HG03280 (cell line): ENCODE results near the gene CNN3.
A peak's percentile ranks its signal among the peaks of the same experiment; 100 is the strongest.
"Not testable (repeated sequence)": the region's sequence is repeated elsewhere in the genome, so short reads cannot be mapped to it uniquely, and the experiment has no call there.

Experiments
- ATAC-seq: cut with Tn5 transposase; IDR thresholded peaks from one replicate; pipeline ENCODE4 v1.9.1; 2021; ENCODE audit warnings: mild to moderate bottlenecking, moderate library complexity; ENCODE audit not compliant: unreplicated experiment

CNN3 gene

DNA sequence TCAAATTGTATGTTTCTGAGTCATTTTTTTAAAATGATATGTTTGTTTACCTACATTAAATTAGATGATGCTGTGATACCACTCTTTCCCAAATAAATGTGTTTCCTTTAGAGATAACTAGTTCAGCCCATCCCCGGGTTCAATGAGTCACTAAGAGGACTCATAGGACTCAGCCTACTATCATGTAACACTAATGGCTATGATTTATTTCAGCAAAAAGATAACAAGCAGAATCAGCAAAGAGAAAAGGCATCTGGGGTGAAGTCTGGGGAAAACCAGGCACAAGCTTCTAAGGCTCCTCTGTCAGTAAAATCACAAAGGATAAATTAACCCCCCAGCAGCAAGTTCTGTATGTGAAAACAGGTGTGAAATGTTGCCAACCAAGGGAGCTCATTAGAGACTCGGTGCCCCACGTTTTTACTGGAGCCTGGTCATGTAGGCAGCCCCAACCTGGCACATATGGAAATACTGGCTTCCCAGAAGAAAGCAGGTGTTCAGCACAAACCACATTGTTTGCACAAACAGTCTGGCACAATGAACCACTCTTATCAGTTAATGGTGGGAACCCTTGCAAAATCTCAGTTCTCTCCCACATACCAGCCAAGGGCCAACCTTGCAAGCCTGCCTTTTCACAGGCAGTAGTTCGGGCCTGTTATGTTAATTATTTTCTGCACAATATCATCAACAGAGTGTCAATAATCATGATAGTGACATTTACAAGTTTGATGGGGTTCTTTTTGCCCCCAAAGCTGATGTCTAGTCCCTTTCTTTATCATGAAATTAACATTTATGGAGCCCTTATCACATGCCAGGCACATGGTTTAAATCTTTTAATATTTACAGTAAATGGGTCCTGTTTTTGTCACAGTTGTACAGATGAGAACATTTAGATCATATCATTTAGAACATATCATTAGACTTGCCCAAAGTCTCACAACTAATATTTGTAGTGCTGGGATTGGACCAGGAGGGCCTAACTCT lies 23.1 kb upstream of the CNN3 start:
- no peak for ATAC-seq

DNA sequence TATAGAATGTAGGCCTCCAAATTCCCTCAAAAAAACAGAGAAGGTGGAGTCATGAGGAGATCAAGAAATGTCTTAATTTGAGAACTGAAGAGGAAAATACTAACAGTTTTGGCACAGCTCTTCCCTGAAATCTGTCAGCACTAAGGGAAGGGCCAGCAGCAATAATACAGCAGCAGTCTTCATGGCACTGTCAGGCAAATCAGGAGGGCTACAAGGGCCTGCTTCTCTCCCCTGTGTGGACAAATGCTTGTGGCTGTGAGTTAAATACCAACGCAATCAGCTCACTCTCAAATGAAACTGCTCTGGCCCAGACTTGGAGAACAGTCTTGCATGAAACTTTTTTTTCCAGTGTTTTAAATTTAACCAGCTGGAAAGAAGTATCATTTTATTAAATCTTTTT lies 20.5 kb upstream of the CNN3 start:
- no peak for ATAC-seq

DNA sequence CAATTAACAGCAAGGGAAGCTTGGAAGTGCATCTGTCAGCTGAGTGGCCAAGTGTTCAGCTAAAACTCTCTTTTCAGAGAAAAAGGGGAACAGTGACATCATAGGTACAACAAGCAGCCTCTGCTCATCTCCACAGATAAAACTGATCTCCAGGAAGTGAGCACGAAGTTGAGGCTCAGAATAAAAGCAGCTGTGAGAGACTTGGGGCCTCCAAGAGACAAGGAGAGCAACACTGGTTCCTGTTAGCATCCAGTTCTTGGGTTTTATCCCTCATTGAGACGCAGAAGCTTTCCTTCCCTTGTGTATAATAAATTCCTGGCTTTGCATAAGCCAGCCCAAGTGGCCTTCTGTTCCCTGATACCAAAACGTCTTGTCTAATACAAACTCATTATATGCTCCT lies 20.0 kb upstream of the CNN3 start:
- no peak for ATAC-seq

DNA sequence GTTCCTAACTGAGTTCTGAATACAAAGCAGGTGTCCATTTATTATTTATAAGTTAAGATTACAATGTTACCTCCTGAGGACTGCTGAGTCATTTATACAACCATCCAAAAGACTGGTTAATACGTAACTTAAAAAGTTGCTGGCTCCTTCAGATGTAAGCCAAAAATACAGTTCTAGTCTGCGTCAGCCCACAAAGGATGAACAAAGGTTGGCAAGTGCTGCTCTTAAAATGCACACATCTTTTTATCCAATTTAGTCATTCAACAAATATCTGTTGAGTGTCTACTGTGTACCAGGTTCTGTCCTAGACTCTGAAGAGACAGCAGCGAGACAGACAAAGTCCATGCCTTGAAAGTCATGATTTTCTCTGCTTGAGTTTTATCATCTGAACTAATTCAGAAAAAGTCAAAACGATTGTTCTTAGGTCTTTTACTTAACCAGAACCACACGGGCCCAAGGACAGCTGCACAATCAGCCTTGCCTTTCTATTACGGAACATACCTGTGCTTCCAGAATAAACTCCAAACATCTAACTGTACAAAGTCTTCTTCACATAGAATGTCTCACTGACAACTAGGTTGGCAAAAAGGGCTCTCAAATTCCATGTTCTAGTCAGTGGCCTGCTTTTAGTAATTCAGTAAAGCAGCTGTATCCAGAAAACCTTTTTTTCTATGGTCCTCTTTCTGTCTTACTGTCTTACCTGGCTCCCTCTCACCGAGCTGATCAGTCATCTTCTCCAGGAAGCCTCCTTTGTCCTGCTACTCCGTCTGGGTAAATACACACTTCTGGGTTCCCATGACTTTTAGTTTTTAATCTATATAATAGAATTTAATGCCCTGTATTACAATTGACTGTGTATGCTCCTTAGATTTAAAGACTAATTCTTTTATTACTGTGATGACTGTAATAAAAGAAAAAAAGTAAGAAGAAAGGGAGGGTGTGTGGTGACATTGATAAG lies 15.5 kb upstream of the CNN3 start:
- no peak for ATAC-seq

DNA sequence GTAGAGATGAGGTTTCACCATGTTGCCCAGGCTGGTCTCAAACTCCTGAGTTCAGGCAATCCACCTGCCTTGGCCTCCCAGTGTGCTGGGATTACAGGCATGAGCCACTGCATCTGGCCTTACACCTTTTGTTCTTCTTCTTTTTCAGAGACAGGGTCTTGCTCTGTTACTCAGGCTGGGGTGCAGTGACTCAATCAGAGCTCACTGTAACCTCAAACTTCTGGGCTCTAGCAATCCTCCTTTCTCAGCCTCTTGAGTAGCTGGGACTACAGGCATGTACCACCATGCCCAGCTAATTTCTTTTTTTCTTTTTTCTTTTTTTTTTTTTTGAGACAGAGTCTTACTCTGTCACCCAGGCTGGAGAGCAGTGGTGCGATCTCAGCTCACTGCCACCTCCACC lies 14.6 kb upstream of the CNN3 start:
- ATAC-seq: not testable (repeated sequence)

DNA sequence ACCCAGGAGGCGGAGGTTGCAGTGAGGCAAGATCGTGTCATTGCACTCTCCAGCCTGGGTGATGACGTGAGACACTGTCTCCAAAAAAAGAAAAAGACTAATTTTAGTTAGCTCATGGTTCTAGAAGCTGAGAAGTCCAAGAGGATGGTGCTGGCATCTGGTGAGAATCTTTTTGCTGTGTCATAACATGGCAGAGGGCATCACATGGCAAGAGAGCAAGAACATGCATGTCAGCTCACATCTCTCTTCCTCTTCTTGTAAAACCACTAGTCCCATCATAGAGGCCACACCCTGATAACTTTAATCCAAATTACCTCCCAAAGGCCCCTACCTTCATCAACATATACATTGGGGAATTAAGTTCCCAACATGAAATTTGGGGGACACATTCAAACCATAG lies 13.8 kb upstream of the CNN3 start:
- ATAC-seq: no peak

DNA sequence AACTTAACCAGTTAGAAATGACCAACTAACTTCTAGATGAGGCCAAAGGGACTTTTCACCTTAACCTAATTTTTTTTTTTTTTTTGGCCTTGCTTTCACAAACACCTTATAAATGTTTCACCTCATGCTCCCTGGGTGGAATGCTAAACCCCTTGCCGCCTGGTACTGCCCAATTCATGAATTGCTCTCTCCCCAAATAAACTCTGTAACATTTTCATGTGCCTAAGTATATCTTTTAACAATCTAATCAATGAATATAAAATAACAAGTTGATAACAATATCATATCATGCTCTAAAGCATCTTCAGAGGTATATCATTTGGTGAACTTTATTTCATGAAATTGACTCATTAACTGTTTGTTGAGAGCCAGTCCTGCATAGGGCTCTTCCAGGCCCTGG lies 10.9 kb upstream of the CNN3 start:
- ATAC-seq: no peak

DNA sequence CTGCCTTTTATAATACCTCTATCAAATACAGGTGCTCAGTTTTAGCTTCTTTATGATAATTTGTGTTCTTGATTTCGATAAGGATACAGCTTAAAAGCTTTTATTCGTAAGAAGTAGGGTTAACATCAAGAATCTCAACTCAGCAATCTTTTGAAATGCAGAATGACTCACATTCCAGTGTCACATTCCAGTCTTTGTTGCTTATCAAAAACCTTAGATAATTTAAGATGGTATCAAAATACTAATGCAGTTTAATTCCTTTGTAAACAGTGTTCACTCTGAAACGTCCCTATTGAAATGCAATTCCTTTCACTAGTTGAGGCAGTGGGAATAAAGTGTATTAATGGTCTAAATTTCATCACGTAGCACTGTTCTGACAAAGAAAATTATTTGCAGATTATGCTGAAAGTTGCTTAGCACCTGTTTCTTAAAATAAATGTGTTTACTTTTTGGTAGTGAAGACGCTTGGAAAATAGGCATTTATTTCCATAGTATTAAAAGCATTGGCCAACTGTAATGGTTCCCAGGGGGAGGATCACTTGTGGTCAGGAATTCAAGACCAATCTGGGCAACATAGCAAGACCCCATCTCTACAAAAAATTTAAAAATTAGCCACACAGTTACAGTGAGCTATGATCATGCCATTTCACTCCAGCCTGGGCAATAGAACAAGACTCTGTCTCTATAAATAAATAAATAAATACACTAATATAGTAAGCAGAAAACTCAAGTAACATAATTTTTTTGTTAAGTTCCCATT lies 10.1 kb upstream of the CNN3 start:
- ATAC-seq: no peak

DNA sequence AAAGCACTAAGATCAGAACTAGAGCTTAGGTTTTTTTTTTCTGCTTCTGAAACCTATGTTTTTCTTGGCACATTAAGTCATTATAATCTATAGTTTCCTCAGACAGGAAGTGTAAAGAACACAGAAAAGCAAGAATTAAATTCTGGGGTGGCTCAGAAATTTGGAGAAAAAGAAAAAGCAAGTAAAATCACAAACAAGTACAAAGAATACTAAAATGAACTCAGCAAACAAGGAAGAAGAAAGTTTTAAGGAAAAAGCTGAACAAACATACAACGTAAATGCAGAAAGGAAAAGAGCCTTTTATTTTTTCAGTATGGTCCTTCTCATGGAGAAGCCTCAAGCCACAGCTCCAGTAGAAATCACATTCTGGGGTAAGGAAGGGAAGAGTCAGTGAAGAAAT lies 8.6 kb upstream of the CNN3 start:
- no peak for ATAC-seq

DNA sequence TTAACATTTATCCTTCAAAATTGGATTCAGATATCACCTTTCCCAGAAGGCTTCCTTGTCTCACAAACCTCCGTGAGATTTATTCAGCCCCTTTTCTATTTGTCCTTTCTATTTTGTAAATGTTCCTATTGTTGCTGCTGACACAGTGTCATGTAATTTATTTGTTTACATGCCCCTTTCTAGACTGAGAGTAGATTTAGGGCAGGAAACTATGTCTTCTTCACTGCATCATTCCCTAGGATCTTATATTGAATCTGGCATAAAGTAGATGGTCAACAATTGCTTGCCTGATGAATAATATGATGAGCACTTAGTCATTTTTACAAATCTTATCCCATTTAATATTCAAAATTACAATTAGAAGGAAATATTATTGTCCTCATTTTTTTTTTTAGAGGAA lies 8.1 kb upstream of the CNN3 start:
- ATAC-seq: no peak

DNA sequence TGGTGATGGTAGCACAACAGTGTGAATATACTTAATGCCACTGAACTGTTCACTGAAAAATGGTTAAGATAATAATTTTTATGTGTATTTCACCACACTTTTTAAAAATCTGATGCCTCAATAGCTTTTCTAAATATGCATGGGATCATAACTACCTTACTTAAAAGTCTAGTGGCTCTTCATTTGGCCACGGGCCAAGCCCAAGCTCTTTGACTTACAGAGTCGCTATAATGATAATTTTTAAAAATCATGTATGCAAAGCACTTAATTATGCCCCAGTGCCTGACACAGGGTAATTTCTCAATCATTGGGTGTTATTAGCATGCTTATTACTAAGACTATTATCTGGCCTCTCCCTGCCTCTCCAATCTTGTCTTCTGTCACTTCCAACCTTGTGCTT lies 7.6 kb upstream of the CNN3 start:
- no peak for ATAC-seq

DNA sequence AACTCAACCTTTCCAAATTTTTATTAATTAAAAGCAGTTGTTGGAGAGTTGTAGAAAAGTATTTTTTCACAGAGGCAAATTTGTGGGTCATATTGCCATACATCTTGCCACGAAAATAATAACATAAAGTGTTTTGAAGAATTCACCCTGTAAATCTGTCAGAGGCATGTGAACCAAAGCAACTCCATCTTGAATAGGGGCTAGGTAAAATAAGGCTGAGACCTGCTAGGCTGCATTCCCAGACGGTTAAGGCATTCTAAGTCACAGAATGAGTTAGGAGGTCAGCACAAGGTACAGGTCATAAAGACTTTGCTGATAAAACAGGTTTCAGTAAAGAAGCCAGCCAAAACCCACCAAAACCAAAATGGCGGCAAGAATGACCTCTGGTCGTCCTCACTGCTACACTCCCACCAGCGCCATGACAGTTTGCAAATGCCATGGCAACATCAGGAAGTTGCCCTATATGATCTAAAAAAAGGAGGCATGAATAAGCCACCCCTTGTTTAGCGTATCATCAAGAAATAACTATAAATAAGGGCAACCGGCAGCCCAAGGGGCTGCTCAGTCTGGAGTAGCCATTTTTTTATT lies 4.4 kb upstream of the CNN3 start:
- no peak for ATAC-seq

DNA sequence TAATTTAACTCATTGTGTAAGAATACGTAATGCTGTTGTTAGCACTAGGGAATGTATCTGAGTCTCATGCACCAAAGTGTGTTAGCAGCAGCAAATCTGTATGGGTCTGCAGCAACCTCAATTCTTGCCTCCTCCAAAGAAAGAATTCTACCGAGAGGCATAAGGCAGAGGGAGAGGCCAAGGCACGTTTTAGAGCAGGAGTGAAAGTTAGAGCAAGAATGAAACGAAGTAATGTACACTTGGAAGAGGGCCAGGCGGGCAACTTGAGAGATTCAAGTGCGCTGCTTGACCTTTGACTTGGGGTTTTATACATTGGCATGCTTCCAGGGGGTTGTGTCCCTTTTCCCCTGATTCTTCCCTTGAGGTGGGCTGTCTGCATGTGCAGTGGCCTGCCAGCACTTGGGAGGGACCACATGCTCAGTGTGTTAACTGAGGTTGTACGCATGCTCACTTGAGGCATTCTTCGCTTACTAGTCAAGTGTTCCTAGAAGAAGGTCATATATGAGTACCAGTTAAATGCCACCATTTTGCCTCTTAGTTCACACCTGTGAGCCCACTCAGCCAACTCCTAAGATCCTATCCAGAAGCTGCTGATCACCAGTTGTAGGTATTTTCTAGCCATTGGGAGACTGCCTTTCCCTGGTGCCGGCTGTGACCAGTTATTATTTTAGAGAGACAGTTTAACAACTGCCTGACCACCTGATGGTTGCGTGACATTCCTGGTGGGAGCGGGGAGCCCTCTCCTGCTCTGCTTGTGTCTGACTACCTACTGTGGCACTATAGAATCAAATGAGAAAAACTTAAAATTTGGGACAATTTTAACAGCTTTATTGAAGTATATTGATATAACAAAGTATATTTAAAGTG lies 2.7 kb upstream of the CNN3 start:
- no peak for ATAC-seq

DNA sequence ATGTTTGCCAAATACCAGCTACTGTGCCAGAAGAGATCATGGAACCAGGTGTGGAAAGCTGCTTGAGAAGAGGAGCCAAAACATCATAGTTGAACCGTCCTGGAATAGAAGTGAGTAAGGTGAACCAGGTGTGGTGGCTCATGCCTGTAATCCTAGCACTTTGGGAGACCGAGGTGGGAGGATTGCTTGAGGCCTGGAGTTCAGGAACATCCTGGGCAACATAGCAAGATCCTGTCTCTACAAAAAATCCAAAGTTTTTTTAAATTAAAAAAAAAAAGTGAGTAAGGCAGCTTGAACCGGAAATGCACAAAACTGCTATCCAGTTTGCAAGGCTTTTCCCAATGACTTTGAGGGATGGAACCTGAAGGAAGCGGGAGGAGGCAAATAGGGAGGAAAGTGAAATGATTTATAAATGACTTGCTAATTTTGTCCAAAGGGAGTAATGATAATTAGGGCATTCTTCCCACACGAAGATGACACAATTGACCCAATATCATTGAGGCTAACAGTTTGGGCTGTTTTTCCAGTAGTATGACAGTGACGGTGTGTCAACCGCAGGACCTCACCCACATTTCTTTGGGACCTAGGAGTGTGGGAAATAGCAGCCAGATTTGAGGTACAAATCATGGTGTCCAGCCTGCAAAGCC lies 1.5 kb upstream of the CNN3 start:
- ATAC-seq: no peak

DNA sequence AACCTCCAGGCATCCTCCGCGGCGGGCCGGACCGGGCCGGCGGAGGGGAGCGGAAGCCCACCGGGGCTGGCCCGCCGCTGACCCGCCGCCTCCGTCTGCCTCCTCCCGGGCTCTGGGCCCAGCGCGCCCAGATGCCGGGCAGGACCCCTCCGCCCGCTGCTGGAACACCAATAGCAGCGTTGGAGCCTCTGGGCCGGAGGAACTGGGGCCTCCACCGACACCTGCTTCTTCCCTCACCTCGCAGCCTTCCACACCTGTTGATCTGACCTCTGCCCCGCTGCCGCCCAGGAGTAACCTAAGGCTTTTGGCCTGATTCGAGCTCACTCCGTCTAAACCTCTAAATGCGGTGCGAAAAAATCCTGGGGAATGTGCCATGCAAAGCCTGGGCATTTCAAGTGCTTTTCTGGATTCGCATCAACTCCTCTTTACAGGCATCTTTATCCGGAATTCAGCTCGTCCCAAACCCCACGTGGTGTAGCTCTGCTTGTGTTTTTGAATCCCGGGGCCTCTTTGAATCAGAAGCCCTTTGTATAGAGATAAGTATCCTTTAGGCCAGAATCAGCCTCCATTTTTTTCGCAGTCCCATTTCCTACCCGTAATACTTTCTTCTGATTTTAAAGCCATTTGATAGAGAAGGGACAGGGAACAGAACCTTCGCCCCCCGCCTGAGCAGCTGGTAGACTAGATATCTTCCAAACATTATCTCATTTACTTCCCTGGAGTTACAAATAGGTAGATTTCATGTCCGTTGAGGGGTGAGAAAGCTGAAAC lies 680 bp upstream of the CNN3 start:
- ATAC-seq: no peak

DNA sequence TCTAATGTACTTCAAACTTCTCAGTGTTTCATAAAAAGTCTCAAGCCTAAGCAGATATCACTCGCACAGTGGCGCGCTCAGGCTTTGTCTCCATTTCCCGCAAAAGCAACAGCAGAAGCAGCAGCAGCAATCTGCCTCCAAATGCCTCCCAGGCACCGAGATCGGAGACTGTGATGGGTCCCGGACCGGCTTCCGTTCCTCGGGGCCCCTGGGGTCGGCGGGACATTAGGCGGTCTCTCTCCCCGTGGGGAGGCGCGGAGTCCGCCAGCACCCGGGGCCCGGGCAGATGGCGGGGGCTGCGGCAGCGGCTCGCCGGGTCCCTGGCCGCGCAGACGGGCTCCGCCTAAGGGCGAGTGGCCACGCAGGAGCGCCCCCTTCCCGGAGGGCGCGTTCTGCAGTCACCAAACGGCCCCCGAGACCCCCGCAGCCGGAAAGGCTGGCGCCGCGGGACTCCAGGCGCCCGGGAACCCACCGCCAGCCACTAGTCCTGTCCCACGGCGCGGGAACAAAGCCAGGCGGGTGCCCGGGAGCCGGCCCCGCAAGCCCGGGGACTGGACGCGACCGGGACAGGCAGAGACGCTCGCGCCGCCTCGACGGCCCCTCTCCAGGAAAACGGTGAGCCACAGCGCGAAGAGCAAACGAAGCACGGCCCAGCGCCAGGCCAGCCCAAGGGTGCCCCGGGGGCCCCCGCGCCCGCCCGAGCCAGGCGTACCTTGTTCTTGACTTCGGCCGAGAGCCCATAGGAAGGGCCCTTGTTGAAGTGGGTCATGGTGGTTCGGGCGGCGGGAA lies 590 bp downstream of the CNN3 start:
- ATAC-seq: peak; percentile 33

DNA sequence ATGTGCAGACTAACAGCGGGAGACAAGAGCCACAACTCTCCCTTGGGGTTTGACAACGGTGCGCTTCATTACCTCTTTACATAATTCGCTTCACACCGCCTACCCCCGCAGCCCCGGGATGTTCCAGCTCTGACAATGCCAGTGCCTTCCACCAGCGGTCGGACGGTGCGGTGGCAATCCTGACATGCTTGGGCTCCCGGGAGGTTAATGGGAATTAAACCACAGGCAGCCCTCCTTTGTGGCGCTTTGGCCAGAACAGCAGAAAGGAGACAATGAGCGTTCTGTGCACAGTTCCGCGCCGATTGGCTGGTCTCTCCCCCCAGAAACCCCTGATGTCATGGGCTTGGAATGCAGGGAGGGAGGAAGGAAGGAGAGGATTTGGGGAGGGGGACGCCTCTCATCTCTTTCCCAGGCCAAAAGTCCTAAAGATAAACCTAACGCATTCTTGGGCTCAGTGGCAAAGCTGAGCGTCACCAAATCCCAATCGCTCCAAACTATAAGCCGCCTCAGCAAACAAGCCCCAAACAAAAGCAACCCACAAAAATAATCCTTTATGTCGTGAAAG lies 1.3 kb downstream of the CNN3 start:
- no peak for ATAC-seq
